Natural killer cell (primary cell): Measurements from ENCODE around the gene SYNJ2. TPM values are rescaled to one million over a fixed set of nuclear protein-coding genes. Genes with fewer than 3 reads are reported as not detected.

Experiments
- ATAC-seq, 3 donors: fragments of 150-1000 bp in 2 of 3; fragments of 200-7000 bp in 1 of 3; cut with Tn5 transposase; 1 replicate in 1 of 3; 2 replicates in 2 of 3; pipeline ENCODE4 v1.10.0; 2021; ENCODE audit warnings: mild to moderate bottlenecking in 2 of 3, moderate library complexity in 2 of 3
- DNase-seq, 2 donors: peaks; one replicate each; pipeline versions ENCODE4 v3.0.0 to v3.0.0-alpha.2; 2013 to 2021; ENCODE audit warnings: mixed read lengths in 1 of 2
- H3K27ac ChIP-seq: one replicate; pipeline ENCODE4 v1.5.1; 2013; ENCODE audit warnings: mild to moderate bottlenecking, low read length
- H3K27me3 ChIP-seq: one replicate; pipeline ENCODE4 v1.6.1; 2013; ENCODE audit warnings: low read length; ENCODE audit not compliant: control insufficient read depth, insufficient read depth
- H3K36me3 ChIP-seq: one replicate; pipeline ENCODE4 v1.6.1; 2013; ENCODE audit warnings: low read length; ENCODE audit not compliant: control insufficient read depth, insufficient read depth
- H3K4me1 ChIP-seq: one replicate; pipeline ENCODE4 v1.6.1; 2013; ENCODE audit warnings: low read length; ENCODE audit not compliant: control insufficient read depth, insufficient read depth
- H3K4me3 ChIP-seq: one replicate; pipeline ENCODE4 v1.5.1; 2013; ENCODE audit warnings: low read length
- H3K9me3 ChIP-seq: one replicate; pipeline ENCODE4 v1.6.1; 2013; ENCODE audit warnings: low read length; ENCODE audit not compliant: control insufficient read depth, insufficient read depth
- H3K27ac Mint-ChIP-seq, 2 donors: one replicate each; pipeline ENCODE4 v1.8.0; 2022; ENCODE audit warnings: mild to moderate bottlenecking in 2 of 2, mixed read lengths in 2 of 2, moderate library complexity in 1 of 2
- H3K27me3 Mint-ChIP-seq, 2 donors: one replicate each; pipeline ENCODE4 v1.8.0; 2022; ENCODE audit warnings: low read depth in 2 of 2, mixed read lengths in 2 of 2
- H3K36me3 Mint-ChIP-seq: one replicate; pipeline ENCODE4 v1.8.0; 2022; ENCODE audit warnings: mixed read lengths
- H3K4me1 Mint-ChIP-seq, 2 donors: one replicate each; pipeline ENCODE4 v1.8.0; 2022; ENCODE audit warnings: mixed read lengths in 2 of 2
- H3K4me3 Mint-ChIP-seq: one replicate; pipeline ENCODE4 v1.8.0; 2022; ENCODE audit warnings: mild to moderate bottlenecking, moderate library complexity, mixed read lengths
- H3K9me3 Mint-ChIP-seq, 2 donors: one replicate each; pipeline ENCODE4 v1.8.0; 2022; ENCODE audit warnings: mixed read lengths in 2 of 2
- WGBS: methylation state at CpG from one replicate; pipeline ENCODE4 v1.1.7; 2013; ENCODE audit warnings: missing lambda C conversion rate; ENCODE audit not compliant: insufficient coverage; 5-methylcytosine and 5-hydroxymethylcytosine counted together
- intact Hi-C: fragments of 100-400 bp; cut with micrococcal nuclease; formaldehyde crosslinking; loops from one replicate; pipeline ENCODE4 v1.14.2; 2022
- total RNA-seq, 4 donors: library from RNA; stranded (reverse); fragments of 120-200 nt in 1 of 4; gene quantifications; one replicate each; pipeline versions ENCODE4 v1.2.3 to v1.2.4, GENCODE V29; 2013 to 2022
- TF ChIP-seq, protein P1 (sequence below): fragments of 200-600 bp; IDR thresholded peaks from one replicate; pipeline ENCODE4 v1.8.0; 2022; ENCODE audit warnings: antibody characterized with exemption

Gene SYNJ2
- total RNA-seq, 3 donors from 2014 or later (not counting 1 experiment from before 2014, with no cell fraction given): 24.4 to 47.0 (median 28.0) TPM

DNA sequence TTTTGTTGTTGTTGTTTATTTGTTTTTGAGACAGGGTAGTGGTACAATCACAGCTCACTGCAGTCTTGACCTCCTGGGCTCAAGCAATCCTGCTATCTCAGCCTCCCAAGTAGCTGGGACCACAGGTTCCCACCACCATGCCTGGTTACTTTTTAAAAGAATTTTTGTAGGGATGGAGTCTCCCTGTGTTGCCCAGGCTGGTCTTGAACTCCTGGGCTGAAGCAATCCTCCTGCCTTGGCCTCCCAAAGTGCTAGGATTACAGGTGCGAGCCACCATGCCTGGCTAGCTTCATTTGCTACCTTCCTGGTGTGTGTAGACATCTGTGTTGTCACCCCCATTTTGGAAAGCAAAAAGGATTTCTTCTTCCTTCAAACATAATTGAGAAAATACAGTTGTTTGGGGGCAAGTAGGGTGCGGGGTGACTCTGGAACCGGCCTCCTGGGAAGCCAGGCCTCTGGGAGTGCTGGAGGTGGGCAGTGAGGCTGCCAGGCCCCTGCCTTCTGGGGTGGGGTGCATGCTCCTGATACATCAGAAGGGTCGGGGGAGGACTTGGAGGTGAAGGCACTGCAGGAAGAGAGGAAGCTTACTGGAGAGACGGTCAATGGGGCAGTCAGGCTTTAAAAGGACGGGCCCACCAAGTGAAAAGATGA is 28.4 kb downstream of the SYNJ2 start:
- Mint-ChIP-seq H3K4me3 (peak overlapping the region; percentile 74), H3K9me3 (no peaks in the 10 kb centered on the region), H3K27me3 (no peaks in the 10 kb centered on the region), H3K36me3 (no peaks in the 10 kb centered on the region), H3K27ac (peak overlapping the region; percentile 78), H3K4me1 (peaks cover 85 to 87% of the 10 kb centered on the region in 2 donors)
- no peaks in the 10 kb centered on the region for H3K9me3 ChIP-seq
- no peaks in the 10 kb centered on the region for H3K27me3 ChIP-seq
- ATAC-seq (no peak), DNase-seq (no peak)
- H3K4me1 ChIP-seq: peaks cover 31% of the 10 kb centered on the region
- H3K4me3 ChIP-seq: no peak overlapping the region
- no peak overlapping the region for H3K27ac ChIP-seq
- WGBS: 96% methylated on average over 6 of the region's 6 CpGs
- intact Hi-C loops: no loop called here
- TF ChIP-seq, protein P1, sequence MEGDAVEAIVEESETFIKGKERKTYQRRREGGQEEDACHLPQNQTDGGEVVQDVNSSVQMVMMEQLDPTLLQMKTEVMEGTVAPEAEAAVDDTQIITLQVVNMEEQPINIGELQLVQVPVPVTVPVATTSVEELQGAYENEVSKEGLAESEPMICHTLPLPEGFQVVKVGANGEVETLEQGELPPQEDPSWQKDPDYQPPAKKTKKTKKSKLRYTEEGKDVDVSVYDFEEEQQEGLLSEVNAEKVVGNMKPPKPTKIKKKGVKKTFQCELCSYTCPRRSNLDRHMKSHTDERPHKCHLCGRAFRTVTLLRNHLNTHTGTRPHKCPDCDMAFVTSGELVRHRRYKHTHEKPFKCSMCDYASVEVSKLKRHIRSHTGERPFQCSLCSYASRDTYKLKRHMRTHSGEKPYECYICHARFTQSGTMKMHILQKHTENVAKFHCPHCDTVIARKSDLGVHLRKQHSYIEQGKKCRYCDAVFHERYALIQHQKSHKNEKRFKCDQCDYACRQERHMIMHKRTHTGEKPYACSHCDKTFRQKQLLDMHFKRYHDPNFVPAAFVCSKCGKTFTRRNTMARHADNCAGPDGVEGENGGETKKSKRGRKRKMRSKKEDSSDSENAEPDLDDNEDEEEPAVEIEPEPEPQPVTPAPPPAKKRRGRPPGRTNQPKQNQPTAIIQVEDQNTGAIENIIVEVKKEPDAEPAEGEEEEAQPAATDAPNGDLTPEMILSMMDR: no peak
- no peaks in the 10 kb centered on the region for H3K36me3 ChIP-seq

DNA sequence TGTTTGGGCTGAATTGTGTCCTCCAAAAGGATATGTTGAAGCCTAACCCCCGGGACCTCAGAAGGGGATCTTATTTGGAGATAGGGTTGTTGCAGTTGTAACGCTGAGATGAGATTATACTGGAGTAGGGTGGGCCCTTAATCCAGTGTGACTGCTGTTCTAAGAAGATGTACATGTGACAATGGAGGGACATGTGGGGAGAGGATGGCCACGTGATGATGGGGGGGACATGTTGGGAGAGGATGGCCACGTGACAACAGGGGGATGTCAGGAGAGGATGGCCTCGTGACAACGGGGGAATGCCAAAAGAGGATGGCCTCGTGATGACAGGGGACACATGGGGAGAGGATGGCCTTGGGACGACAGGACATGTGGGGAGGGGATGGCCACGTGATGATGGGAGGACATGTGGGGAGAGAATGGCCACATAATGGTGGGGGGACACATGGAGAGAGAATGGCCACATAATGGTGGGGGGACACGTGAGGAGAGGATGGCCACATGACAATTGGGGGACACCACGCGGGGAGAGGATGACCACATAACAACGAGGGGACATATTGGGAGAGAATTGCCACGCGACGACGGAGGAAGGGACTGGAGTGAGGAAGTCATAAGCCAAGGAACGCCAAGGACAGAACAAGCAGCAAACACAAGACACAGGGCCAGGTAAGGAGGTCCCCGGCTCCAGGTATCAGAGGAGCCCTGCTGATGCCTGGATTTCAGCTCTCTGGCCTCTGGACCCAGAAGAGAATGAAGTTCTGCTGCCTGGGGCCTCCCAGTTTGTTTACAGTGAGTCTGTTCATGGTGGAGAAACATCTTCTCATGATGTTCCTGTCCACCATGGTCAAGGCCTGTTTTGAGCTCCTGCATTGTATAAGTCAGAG is 29.2 kb downstream of the SYNJ2 start:
- TF ChIP-seq, protein P1: no peak

DNA sequence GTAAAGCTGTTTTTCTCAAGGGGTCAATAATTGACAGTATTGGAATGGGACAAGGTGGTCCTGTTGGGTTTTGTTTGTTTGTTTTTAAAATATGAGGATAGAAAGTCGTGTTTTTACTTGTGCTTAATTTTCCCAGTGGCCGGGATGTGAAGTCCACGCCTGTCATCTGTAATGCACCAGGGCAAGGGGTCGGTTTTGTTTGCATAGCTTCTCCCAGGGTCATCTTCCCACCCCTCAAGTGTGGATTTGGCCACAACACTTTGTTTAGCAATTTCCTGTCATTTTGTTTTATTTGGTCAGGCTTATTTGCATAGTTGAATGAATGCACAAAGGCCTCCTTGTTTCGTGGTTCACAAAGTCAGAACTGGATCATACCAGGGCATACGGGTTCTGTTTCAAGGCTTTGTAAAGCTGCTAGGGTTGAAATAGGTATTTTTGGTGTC is 29.8 kb downstream of the SYNJ2 start:
- H3K36me3 Mint-ChIP-seq: no peaks in the 10 kb centered on the region
- DNase-seq (no peak), ATAC-seq (no peak)
- intact Hi-C loops: no loop called here
- TF ChIP-seq, protein P1: no peak
- H3K4me3 ChIP-seq: no peak overlapping the region
- 86% methylated on average over 6 of the region's 6 CpGs for WGBS
- peak overlapping the region in 1 of 2 donors; percentile 78 for H3K27ac Mint-ChIP-seq
- peaks cover 78 to 82% of the 10 kb centered on the region in 2 donors for H3K4me1 Mint-ChIP-seq
- H3K4me3 Mint-ChIP-seq: peak overlapping the region; percentile 7
- H3K9me3 Mint-ChIP-seq: no peaks in the 10 kb centered on the region
- H3K27me3 Mint-ChIP-seq: no peaks in the 10 kb centered on the region
- no peaks in the 10 kb centered on the region for H3K36me3 ChIP-seq
- peaks cover 31% of the 10 kb centered on the region for H3K4me1 ChIP-seq
- no peaks in the 10 kb centered on the region for H3K9me3 ChIP-seq
- no peak overlapping the region for H3K27ac ChIP-seq
- no peaks in the 10 kb centered on the region for H3K27me3 ChIP-seq

More for the DNA sequence above, 29.2 kb downstream of the SYNJ2 start:
- no peak overlapping the region for H3K4me3 ChIP-seq
- Mint-ChIP-seq H3K27ac (peak overlapping the region in 1 of 2 donors; percentile 78), H3K36me3 (no peaks in the 10 kb centered on the region), H3K4me1 (peaks cover 84 to 89% of the 10 kb centered on the region in 2 donors), H3K27me3 (no peaks in the 10 kb centered on the region), H3K4me3 (peak overlapping the region; percentile 10), H3K9me3 (no peaks in the 10 kb centered on the region)
- H3K27ac ChIP-seq: no peak overlapping the region
- H3K36me3 ChIP-seq: no peaks in the 10 kb centered on the region
- 94% methylated on average over 19 of the region's 19 CpGs for WGBS
- H3K4me1 ChIP-seq: peaks cover 31% of the 10 kb centered on the region
- H3K27me3 ChIP-seq: no peaks in the 10 kb centered on the region
- ATAC-seq (no peak), DNase-seq (no peak)
- no peaks in the 10 kb centered on the region for H3K9me3 ChIP-seq
- intact Hi-C loops: no loop called here
